NCI-H1436 (cell line): ENCODE measurements around the gene ABHD17C.

ENCODE experiments used
- DNase-seq: peaks from one replicate; lab custom pipeline; 2025; lab: John Stamatoyannopoulos, UW

The ABHD17C gene

GRCh38 chr15:80788536-80788935 is 93.4 kb downstream of the ABHD17C start:
- DNase-seq: no peak

- no peak for DNase-seq
Measured at GRCh38 chr15:80789296-80789695, 94.2 kb downstream of the ABHD17C start.

- DNase-seq: no peak
Measured at GRCh38 chr15:80789796-80790195, 94.7 kb downstream of the ABHD17C start.

- DNase-seq: no peak
Measured at GRCh38 chr15:80790236-80790635, 95.1 kb downstream of the ABHD17C start.

- no peak for DNase-seq
Measured at GRCh38 chr15:80791004-80791403, 95.9 kb downstream of the ABHD17C start.

GRCh38 chr15:80796407-80796806 is 101.3 kb downstream of the ABHD17C start:
- no peak for DNase-seq

- DNase-seq: no peak
Measured at GRCh38 chr15:80798911-80799310, 103.8 kb downstream of the ABHD17C start.

GRCh38 chr15:80800067-80800466 is 105.0 kb downstream of the ABHD17C start:
- DNase-seq: no peak

- DNase-seq: no peak
Measured at GRCh38 chr15:80801891-80802680, 107.0 kb downstream of the ABHD17C start.

GRCh38 chr15:80803580-80804525 is 108.7 kb downstream of the ABHD17C start:
- DNase-seq: no peak

- DNase-seq: peak; percentile 7
Measured at GRCh38 chr15:80804970-80805495, 109.9 kb downstream of the ABHD17C start.
